Skeletal muscle satellite cell (primary cell): ENCODE measurements around the gene PLIN3. TPM values are rescaled to one million over a fixed set of nuclear protein-coding genes. Genes with fewer than 3 reads are reported as not detected.

Experiments
- H3K27me3 ChIP-seq: 2 replicates; pipeline ENCODE4 v1.7.0; 2013; ENCODE audit warnings: low read length; ENCODE audit not compliant: control insufficient read depth, insufficient read depth
- H3K36me3 ChIP-seq: 2 replicates; pipeline ENCODE4 v1.7.0; 2013; ENCODE audit warnings: mild to moderate bottlenecking, control low read depth, low read length; ENCODE audit not compliant: insufficient read depth
- H3K4me1 ChIP-seq: 2 replicates; pipeline ENCODE4 v1.7.0; 2013; ENCODE audit warnings: low read length; ENCODE audit not compliant: control insufficient read depth, insufficient read depth
- H3K4me2 ChIP-seq: 2 replicates; pipeline ENCODE4 v1.7.0; 2013; ENCODE audit warnings: mild to moderate bottlenecking, low read length
- H3K4me3 ChIP-seq: 2 replicates; pipeline ENCODE4 v1.7.0; 2013; ENCODE audit warnings: low read length
- H3K9ac ChIP-seq: 2 replicates; pipeline ENCODE4 v1.7.0; 2013; ENCODE audit warnings: mild to moderate bottlenecking, low read depth, low read length, moderate library complexity
- H3K9me3 ChIP-seq: replicated peaks from 2 replicates; pipeline ENCODE4 v1.7.0; 2013; ENCODE audit warnings: mild to moderate bottlenecking, control low read depth, low read length
- total RNA-seq: library from RNA; depleted of rRNA; stranded (reverse); fragments of >200 nt; gene quantifications from 2 replicates; pipeline ENCODE4 v1.2.3, GENCODE V29; 2012; rRNA removed

PLIN3 gene
- 342 and 422 TPM in 2 replicates for total RNA-seq

DNA sequence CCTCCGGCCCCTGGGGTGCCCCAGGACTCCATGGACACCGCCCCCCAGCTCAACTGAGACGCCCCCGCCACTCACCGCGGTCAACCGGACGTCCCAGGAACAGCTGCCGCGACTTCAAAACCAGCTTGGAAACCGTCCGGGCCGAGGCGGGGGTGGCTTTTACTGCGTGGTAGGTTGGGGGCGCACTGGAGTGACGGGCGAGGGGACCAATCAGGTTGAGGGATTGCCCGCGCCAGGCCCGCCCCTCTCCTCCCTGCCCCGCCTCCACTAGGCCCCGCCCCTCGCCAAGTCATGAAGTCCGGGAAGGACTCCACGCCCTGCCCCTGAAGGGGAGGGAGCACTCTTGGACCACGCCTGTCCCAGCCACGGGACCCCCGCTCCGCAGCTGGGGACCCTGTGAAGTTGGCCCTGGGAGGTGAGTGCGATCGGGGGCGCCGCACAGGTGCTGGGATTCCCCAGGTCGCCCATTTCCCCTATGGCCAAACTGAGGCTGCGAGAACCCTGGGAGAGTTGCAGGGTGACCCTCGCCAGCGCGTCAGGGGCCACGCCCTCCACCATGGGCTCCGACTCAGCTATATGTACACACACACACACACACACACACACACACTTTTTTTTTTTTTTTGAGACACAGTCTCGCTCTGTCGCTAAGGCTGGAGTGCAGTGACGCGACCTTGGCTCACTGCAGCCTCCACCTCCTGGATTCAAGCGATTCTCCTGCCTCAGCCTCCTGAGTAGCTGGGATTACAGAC, at the start of gene PLIN3:
TSS of gene PLIN3 (minus strand) at position 134 of the 752 bp plus-strand sequence. CDS start 6,273 bp downstream, outside the sequence.
- Histone ChIP-seq H3K9ac (peak within 1 kb of the TSS; percentile 94), H3K4me1 (peaks cover 29% of the 10 kb centered on the region), H3K9me3 (no peaks in the 10 kb centered on the region), H3K4me3 (peak within 1 kb of the TSS; percentile 79), H3K36me3 (peaks cover 4% of the 10 kb centered on the region), H3K27me3 (no peaks in the 10 kb centered on the region), H3K4me2 (peak within 1 kb of the TSS; percentile 89)

DNA sequence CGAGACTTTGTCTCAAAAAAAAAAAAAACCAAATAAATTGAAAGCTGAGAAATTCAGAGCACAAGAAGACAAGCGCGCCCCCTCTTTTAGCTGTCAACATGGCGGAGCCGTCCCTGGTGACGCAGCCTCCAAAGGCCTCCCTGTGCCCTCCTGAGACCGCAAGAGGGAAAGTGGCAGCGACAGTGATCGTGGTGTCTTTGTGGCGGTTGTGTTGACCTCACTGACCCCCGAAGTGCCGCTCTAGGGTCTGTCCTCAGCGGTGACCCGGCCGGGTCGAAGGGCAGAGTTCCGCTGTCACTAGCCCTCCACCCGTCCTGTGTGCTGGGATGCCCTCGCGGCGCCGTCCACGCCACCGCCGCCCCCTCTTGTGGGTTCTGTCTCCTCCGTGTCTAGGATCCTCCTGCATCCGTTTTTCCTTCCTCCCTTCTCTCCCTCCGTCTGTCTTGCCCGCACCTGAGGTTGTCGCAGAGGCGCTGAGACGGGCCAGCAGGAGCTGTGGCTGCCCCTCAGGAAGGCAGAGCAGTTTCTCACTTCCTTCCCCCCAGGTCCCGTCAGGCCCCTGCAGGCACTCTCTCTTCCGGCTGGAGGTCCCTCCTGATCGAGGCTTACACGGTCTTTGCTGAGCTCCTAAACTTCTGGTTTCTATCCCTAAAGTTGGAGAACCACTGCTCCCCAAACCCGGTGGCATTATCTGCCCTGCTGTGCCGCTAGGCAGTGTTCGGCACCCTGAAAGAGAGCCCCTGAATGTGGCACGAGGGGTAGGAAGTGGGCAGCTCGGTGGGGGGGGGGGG, 49.0 kb upstream of the PLIN3 start:
- H3K9me3 ChIP-seq: no peaks in the 10 kb centered on the region
- H3K27me3 ChIP-seq: no peaks in the 10 kb centered on the region
- no peak overlapping the region for H3K4me3 ChIP-seq
- peaks cover 41% of the 10 kb centered on the region for H3K4me1 ChIP-seq
- no peak overlapping the region for H3K4me2 ChIP-seq
- peaks cover 16% of the 10 kb centered on the region for H3K36me3 ChIP-seq
- peak overlapping the region; percentile 45 for H3K9ac ChIP-seq

- Histone ChIP-seq H3K4me3 (peak overlapping the region; percentile 32), H3K4me1 (peaks cover 54% of the 10 kb centered on the region), H3K9ac (peak overlapping the region; percentile 45)
Measured at GRCh38 chr19:4914736-4915501, 47.5 kb upstream of the PLIN3 start.

DNA sequence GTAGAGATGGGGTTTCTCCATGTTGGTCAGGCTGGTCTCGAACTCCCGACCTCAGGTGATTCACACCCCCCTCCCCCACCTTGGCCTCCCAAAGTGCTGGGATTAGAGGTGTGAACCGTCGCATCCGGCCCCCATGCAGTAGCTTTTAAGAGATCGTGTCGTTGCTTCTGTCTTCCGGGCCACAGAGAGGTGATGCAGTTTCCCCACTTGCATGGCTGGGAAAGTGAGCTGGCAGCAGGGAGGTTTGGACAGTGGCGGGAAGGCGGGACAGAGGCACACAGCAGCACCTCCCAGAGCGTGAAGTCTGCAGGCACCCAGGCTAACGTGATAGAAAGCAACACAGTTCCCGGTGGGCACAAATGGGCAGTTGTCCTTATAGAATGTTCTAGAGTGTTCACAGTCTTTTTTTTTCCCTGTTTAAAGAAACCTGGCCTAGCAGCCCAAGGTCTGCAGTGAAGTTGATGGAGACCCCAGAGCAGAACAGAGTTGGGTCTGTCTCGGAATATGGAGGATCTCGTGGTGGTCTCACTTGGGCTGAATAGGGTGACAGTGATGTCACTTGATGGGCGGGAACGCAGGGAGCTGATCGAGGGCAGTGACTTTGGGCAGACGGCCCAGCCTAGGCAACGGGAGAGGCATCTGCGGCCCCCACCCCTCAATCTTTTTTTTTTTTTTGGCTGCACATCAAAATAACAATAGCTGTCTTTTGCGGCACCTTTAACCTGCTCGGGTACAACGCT, 46.7 kb upstream of the PLIN3 start:
- Histone ChIP-seq H3K4me2 (peak overlapping the region; percentile 64), H3K9ac (peak overlapping the region; percentile 19), H3K4me3 (no peak overlapping the region), H3K27me3 (no peaks in the 10 kb centered on the region), H3K36me3 (peaks cover 11% of the 10 kb centered on the region), H3K4me1 (peaks cover 56% of the 10 kb centered on the region), H3K9me3 (no peaks in the 10 kb centered on the region)

More at GRCh38 chr19:4914736-4915501, 47.5 kb upstream of the PLIN3 start:
- Histone ChIP-seq H3K36me3 (peaks cover 11% of the 10 kb centered on the region), H3K9me3 (no peaks in the 10 kb centered on the region), H3K4me2 (peak overlapping the region; percentile 64), H3K27me3 (no peaks in the 10 kb centered on the region)

DNA sequence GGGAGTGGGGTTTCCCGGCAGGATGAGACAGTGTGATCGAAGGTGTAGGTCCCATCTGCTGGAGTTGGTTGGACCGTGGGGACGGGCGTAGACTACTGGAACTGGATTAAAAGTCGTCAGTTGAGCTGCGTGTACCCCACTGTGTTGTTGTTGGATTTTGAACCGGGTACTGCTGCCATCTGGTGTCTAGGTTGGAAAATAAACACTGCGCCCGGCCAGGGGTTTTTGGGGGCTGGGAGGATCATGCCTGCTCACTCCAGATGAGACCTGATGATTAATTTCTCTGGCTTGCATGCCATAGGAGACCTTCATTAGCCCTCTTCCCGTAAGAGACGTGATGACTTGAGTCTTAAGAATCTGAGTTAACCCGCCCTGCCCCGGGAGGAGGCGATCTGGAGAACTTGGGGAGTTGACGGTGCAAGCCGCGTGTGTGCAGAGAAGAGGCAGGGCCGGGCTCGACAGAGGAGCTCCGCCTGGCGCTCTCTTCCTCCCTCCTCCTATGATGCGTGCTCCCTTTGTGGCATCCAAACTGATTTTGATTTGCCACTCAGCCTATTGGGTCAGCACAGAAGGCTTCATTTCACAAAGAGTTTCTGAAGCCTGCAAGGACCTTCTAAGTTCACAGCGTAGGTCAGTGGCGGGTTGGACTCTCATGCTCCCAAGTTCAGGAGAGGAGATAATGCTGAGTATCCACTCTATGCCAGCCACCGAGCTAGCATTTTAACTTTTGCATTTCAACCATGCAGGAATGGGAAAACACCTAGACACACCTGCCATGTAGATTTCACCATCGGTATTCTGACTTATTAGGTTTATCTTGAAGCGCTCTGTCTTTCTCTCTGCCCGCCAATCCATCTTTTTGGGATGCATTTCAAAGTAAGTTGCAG, 44.6 kb upstream of the PLIN3 start:
- H3K9ac ChIP-seq: peak overlapping the region; percentile 78

DNA sequence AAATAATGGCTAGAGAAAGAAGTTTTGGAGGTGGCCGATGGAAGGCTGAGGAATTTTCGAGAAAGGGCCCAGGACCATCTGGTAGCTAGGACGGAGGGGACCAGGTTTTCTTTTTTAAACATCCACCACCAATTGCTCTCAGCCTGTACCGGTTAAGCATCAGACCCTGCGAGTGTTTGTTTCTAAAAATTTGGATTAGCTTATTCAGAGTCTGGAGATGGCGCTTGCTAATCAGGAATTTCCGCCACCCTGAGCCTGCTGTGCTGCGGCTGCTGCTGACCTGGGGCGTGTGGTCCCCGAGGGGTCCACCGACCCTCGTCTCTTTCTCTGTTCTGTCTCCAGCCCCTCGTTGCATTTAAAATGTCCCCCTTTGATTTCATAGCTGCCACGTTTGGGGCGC, 43.8 kb upstream of the PLIN3 start:
- Histone ChIP-seq H3K36me3 (peaks cover 11% of the 10 kb centered on the region), H3K4me3 (peak overlapping the region; percentile 86), H3K4me1 (peaks cover 59% of the 10 kb centered on the region), H3K9ac (peak overlapping the region; percentile 78), H3K27me3 (no peaks in the 10 kb centered on the region), H3K9me3 (no peaks in the 10 kb centered on the region), H3K4me2 (peak overlapping the region; percentile 97)

More for the DNA sequence above, 44.6 kb upstream of the PLIN3 start:
- H3K4me2 ChIP-seq: peak overlapping the region; percentile 97
- H3K27me3 ChIP-seq: no peaks in the 10 kb centered on the region
- peaks cover 11% of the 10 kb centered on the region for H3K36me3 ChIP-seq
- H3K4me3 ChIP-seq: peak overlapping the region; percentile 86
- H3K9me3 ChIP-seq: no peaks in the 10 kb centered on the region
- peaks cover 59% of the 10 kb centered on the region for H3K4me1 ChIP-seq

- H3K9ac ChIP-seq: peak overlapping the region; percentile 78
- no peaks in the 10 kb centered on the region for H3K27me3 ChIP-seq
- no peaks in the 10 kb centered on the region for H3K9me3 ChIP-seq
- peak overlapping the region; percentile 86 for H3K4me3 ChIP-seq
- H3K36me3 ChIP-seq: peaks cover 8% of the 10 kb centered on the region
- peaks cover 53% of the 10 kb centered on the region for H3K4me1 ChIP-seq
- peak overlapping the region; percentile 97 for H3K4me2 ChIP-seq
Measured at GRCh38 chr19:4910594-4911281, 43.3 kb upstream of the PLIN3 start.

DNA sequence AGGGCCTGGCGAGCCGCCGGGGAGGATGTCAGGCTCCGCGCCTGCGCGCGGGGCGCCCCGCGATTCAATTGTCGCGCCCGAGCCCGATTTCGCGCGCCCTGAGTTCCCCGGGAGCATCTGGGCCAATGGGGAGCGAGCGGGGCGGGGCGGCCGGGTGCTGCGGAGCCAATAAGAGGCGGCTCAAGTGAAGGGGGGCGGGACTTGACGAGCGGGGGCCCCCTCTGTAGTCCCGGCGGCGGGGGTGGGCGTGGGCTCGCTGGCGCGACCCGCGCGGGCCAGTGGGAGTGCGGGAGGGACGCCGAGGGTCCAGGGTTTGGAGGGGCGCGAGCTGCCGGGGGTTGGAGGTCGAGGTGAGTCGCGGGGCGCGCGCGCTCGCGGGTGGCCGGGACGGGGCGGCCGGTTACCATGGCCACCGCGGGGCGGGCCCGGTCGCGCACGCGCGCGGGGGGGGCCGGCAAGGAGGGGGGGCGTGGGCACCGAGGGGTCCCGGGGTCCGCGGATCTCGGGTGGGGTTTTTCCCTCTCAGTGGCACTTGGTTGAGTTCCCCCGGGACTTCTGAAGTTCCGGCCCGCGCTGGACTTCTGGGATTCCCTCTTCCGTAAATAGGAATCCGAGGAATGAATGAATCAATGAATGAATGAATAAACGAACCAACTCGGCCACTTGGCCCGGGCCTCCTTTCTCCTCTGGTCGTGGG, 42.6 kb upstream of the PLIN3 start:
- Histone ChIP-seq H3K27me3 (no peaks in the 10 kb centered on the region), H3K4me1 (peaks cover 46% of the 10 kb centered on the region), H3K9ac (peak overlapping the region; percentile 78)

GRCh38 chr19:4909156-4909896, 41.9 kb upstream of the PLIN3 start, which contains the start of gene UHRF1:
UHRF1 (plus strand) TSS chr19:4909501; CDS start chr19:4910886, 1,385 bp downstream.
- Histone ChIP-seq H3K9me3 (no peaks in the 10 kb centered on the region), H3K27me3 (no peaks in the 10 kb centered on the region), H3K4me1 (peaks cover 39% of the 10 kb centered on the region), H3K36me3 (peaks cover 8% of the 10 kb centered on the region), H3K4me2 (peak within 1 kb of the TSS; percentile 97), H3K9ac (peak within 1 kb of the TSS; percentile 78), H3K4me3 (peak within 1 kb of the TSS; percentile 86)

More for the DNA sequence above, 42.6 kb upstream of the PLIN3 start:
- Histone ChIP-seq H3K9me3 (no peaks in the 10 kb centered on the region), H3K36me3 (peaks cover 8% of the 10 kb centered on the region), H3K4me3 (peak overlapping the region; percentile 86), H3K4me2 (peak overlapping the region; percentile 97)
